ENCODE data around the gene DCAF8.

DNA sequence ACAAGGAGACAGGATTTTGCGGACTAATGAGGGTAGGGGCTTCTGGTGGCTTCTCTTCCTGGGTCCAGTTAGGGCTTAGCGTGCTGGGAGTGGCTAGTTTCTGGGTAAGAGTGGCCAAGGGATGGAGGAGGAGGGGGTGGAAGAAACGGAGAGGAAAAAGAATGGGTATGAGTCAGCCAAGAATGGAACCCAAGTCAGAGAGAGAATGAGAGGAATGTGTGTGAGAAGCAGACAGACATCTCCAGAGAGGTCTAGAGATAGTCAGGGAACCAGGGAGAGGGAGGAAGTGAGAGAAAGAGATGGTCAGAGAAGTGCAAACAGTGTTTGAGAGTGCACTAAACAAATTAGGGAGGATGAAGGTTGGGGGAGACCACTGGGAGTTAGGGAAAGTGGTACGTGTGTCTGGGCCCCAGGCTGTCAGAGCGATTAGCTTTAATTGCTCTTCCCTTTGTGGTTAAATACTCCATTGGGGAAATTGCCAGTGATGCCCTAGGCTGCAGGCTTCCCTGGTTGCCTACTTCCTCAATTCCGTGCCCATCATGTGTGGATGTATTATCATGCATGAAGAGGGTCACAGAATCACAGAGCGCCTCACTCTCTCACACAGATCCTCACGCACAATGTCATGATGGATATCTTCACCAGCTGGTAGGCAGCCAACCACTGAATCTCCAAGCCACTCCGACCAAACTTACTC lies 55.8 kb downstream of the DCAF8 start:
- TF ChIP-seq, protein P1, sequence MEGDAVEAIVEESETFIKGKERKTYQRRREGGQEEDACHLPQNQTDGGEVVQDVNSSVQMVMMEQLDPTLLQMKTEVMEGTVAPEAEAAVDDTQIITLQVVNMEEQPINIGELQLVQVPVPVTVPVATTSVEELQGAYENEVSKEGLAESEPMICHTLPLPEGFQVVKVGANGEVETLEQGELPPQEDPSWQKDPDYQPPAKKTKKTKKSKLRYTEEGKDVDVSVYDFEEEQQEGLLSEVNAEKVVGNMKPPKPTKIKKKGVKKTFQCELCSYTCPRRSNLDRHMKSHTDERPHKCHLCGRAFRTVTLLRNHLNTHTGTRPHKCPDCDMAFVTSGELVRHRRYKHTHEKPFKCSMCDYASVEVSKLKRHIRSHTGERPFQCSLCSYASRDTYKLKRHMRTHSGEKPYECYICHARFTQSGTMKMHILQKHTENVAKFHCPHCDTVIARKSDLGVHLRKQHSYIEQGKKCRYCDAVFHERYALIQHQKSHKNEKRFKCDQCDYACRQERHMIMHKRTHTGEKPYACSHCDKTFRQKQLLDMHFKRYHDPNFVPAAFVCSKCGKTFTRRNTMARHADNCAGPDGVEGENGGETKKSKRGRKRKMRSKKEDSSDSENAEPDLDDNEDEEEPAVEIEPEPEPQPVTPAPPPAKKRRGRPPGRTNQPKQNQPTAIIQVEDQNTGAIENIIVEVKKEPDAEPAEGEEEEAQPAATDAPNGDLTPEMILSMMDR (conservative IDR thresholded peaks at IDR 0.05; ENCODE audit: low read length) = no peak
- TF ChIP-seq EZH2phosphoT487 (IDR thresholded peaks at IDR 0.05; ENCODE audit: borderline replicate concordance) = no peak

All from Loucy (cell line).